SKM-1 (cell line): ENCODE measurements around the gene IRF1.

Experiments
- DNase-seq: peaks from one replicate; lab custom pipeline; 2025; ENCODE audit not compliant: unreplicated experiment; lab: John Stamatoyannopoulos, UW

IRF1 gene

GRCh38 chr5:132475497-132475882 lies 15.1 kb downstream of the IRF1 start:
- DNase-seq, result no peak

GRCh38 chr5:132474881-132475496 lies 15.6 kb downstream of the IRF1 start:
- no peak for DNase-seq

DNA sequence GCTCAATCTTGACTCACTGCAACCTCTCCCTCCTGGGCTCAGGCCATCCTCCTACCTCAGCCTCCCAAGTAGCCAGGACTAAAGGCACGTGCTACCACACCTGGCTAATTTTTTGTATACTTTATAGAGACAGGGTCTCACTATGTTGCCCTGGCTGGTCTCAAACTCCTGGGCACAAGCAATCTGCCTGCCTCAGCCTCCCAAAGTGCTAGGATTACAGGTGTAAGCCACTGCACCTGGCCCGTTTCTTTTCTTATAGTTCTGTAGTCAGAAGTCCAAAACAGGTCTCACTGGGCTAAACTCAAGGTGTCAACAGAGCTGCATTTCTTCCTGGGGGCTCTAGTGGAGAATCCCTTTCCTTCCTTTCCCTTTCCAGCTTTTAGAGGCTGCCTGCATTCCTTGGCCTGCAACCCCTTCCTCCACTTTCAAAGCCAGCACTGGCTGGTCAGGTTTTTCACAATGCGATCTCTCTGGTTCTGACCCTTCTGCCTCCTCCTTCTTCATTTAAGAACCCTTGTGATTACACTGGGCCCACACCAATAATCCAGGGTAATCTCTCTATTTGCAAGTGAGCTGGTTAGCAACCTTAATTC lies 16.3 kb downstream of the IRF1 start:
- no peak for DNase-seq

DNA sequence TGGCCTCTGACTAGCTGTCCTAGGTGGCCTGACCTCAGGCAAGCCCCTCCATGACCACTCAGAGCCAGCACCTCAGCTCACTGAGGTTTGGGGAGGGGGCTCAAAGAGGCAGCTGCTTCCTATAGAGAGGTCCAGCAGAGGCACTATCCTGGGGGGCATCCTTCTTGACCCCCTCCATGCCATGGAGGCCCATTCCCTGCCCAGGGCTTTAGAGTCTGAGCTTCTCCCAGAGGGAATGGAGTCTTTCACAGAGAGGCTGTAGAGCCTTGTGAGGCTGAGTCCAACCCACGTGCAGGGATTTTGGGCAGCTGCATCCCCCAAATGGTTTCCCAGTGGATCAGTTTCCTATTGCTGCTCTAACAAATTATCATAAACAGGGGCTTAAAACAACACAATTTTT lies 16.9 kb downstream of the IRF1 start:
- no peak for DNase-seq

DNA sequence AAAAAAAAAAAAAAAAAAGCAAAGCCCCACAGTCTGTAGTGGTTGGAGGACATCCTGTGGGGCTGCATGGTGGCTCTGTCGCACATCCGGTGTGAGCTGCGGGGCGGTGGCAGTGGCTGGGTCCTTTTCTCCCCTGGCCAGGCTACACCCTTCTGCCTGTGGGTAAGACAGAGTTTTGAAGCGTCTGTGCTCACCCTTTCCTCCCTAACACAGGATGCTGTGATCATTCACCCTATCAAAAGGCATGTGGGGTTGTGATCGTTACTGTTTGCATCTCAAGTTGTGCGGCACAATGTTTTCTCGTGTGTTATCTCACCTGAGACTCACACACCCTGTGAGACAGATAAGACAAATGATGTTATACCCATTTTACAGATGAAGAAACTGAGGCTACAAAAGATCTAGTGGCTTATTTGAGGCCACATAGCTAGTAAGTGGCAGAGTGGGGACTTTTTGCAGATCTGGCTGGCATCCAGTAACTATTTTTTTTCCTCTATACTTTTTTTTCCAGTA lies 17.5 kb downstream of the IRF1 start:
- no peak for DNase-seq

GRCh38 chr5:132472431-132472830 lies 18.1 kb downstream of the IRF1 start:
- no peak for DNase-seq

DNA sequence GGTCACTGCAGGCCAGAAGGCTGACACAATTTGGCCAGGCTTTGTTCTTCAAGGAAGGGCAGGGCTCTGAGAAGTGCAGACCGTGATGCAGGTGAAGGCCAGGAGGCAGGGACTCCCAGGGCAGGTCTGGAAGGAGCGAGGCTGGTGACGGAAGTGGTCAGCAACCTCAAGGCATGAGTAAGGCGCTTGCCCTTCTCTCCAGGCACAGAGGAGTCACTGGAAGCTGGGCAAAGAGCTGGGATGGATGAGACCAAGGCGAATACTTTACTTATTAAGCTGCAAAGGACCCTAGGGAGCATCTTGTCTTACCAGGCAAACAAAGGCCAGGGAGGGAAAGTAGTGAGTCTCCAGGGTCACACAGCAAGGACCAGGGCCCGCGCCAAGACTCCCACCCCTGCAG lies 18.6 kb downstream of the IRF1 start:
- no peak for DNase-seq

DNA sequence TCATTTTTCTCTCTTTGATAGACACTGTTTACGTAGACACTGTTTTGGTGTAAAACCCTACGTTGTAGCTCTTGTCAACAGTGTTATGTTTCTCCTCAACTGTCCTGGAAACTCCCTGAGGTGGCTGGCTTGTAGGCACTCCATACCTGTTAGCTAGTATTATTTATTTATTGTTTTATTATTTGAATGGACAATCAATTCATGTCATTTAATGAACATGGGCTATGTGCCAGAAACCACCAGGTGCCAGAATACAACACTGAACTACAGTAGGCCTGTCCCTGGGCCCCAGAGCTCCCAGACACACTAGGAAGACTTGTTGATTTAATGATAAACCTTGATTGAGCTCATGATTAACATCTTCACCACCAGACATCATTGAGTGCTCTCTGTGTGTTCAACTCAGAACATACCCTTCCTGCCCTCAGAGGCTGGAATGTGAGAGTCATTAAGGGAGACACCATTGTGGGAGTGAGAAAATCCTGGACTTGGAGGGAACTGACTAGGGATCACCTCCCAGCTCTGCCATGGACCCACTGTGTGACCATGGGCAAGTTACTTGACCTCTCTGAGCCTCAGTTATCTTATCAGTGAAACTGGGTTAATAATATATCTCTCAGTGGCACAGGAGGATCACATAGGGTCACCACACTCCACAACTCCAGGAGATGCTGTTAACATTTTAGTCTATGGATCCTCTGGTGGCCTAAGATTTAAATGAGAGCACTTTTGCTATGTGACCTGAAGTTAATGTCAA lies 19.2 kb downstream of the IRF1 start:
- DNase-seq, result no peak

GRCh38 chr5:132470596-132470995 lies 20.0 kb downstream of the IRF1 start:
- DNase-seq, result no peak

DNA sequence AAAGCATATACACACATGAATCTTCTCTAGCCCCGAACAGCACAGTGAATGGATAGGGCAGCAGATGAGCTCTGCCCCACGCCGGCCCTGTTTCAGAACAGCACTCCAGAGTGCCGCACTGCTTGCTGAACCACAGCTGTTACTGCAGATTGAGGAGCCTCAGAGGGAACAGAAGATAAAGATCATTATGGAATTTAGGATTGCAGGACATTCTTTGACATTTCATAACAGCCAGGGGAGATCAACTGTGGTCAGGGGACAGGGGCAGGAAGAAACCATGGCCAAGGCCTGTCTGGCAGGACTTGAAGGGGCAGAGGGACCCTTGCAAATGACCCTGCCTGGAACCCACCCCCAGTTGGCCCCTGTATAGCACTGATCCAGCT lies 20.6 kb downstream of the IRF1 start:
- no peak for DNase-seq

- DNase-seq, result no peak
Observed at GRCh38 chr5:132469380-132470009, 21.1 kb downstream of the IRF1 start.

GRCh38 chr5:132468656-132469379 lies 21.8 kb downstream of the IRF1 start:
- no peak for DNase-seq

GRCh38 chr5:132467287-132467984 lies 23.1 kb downstream of the IRF1 start:
- DNase-seq, result peak; percentile 61

- DNase-seq, result peak; percentile 88
Observed at GRCh38 chr5:132466433-132467286, 23.9 kb downstream of the IRF1 start.

DNA sequence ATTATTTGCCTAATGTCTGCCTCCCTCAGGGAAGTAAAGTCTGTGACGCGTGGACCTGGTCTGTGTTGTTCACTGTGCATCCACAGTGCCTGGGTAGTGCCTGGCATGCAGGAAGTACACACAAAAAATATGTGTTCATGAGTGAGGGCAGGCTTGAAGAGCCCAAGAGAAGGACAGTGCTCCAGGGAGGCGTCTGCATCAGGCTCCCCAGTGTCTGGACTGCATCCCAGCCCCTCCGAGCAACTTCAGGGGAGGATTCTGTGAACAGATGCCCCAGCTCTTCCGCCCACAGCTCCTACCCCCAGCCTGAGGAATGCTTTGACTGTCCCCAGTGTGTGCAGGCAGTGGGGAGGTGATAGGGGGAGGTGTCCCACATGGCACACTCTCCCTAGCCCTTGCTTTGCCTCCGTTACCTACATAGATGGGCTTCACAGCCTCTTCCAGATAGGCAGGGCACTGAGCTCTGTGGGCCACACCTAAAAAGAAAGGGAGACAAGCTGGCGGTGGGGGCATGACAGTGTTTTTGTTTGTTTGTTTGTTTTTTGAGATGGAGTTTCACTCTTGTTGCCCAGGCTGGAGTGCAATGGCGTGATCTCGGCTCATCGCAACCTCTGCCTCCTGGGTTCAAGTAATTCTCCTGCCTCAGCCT lies 25.4 kb downstream of the IRF1 start:
- DNase-seq, result no peak

DNA sequence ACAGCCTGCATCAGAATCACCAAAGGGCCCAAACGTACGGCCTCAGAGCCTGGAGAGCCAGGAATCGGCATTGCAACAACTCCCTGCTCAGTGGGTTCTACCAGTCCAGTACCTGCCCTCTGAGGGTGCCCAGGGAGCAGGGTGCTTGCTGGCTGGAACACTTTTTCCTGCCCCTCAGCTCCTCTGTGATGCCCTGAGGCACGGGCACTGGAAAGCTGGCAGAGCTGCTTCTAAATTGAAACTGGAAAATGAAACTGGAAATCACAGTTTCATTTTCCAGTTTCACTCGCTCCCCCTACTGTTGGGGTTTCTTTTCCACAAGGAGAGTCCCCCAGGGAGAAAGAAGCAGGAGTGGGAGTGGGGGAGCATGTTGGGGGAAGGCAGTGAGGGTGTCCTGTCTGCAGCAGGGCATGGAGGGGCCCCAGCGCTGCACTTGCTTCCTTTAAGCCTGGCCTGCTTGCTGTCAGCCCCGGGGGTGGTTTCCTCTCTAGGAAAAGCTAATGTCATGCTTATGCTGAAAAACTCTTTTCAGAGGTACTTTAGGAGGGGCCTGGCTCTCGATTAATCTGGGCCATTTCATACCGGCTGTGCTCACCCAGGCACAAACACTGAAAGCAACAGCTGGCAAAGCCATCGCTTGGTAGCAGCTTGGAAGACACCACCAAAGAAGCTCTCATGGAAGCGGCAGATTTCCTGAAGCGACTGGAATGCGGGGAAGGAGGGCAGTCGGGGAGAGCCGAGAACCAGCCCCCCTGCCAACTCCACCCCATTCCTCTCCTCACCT lies 26.2 kb downstream of the IRF1 start:
- DNase-seq, result no peak

DNA sequence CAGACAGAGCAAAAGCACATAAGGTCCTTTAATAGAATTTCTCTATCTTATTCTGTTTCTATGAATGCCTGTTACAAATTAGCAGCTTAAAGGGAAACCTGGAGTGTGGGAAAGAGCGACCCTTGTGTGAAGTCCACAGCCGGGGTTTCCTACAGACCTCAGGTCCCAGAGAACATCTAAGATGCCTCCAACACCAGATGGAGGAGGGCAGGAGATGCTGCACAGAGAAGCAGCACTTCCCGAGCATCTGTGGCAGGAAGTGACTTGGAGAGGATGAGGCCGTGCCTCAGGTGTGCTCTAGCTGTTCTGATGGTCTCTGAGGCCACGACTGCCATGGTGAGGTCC lies 26.8 kb downstream of the IRF1 start:
- no peak for DNase-seq
